HCT116 (cell line): ENCODE data around the gene NOLC1. TPM values are rescaled to one million over a fixed set of nuclear protein-coding genes. Genes with fewer than 3 reads are reported as not detected.

Experiments
- ATAC-seq: fragments of 200-7000 bp; cut with Tn5 transposase; 2 replicates; pipeline ENCODE4 v1.9.1; 2020; ENCODE audit warnings: mild to moderate bottlenecking, moderate library complexity
- BruUV-seq: library from RNA; stranded (reverse); fragments of 400-500 nt; replicated peaks from 2 replicates; lab custom pipeline; 2021; lab: Mats Ljungman, UMichigan
- CTCF ChIA-PET: fragments of 300-600 bp; sonication (Branson Sonifier 250); formaldehyde crosslinking; loops from one replicate; lab custom pipeline; 2021; ENCODE audit warnings: antibody characterized with exemption; lab: Charles Lee
- POLR2A ChIA-PET: fragments of 300-600, 350-600 bp; sonication (Branson Sonifier 250); formaldehyde crosslinking; loops from one replicate; lab custom pipeline; 2021; ENCODE audit warnings: antibody characterized with exemption; lab: Charles Lee
- RAD21 ChIA-PET, 2 experiments: fragments of 300-600 bp; sonication (Branson Sonifier 250); formaldehyde crosslinking; loops; one replicate each; lab custom pipeline; 2023; ENCODE audit warnings: low total read pairs in 2 of 2; ENCODE audit not compliant: uncharacterized antibody in 2 of 2, unreplicated experiment in 2 of 2, low non-redundant PET in 1 of 2; lab: Charles Lee
- DNase-seq: peaks from one replicate; pipeline ENCODE4 v3.0.0-alpha.2; 2010; ENCODE audit warnings: low read depth, low spot score
- H2AFZ ChIP-seq: fragments of 200-600 bp; shearing (Covaris generic), sonication (generic); 2 replicates; pipeline ENCODE4 v1.6.1; 2017; ENCODE audit warnings: low read depth, mixed run types, mixed read lengths, antibody characterized with exemption, low read length; ENCODE audit not compliant: poor library complexity, severe bottlenecking
- H3K27ac ChIP-seq: 2 replicates; pipeline ENCODE4 v1.5.1; 2012; ENCODE audit warnings: low read depth, low read length
- H3K27me3 ChIP-seq: fragments of 200-600 bp; sonication (generic); 2 replicates; pipeline ENCODE4 v1.6.1; 2016; ENCODE audit warnings: mixed run types, low read length, mixed read lengths; ENCODE audit not compliant: insufficient read depth
- H3K36me3 ChIP-seq, 2 experiments: fragments of 200-500 bp in 1 of 2; fragments of 200-600 bp in 1 of 2; sonication (Bioruptor generic) in 1 of 2; sonication (generic) in 1 of 2; 2 replicates each; pipeline versions ENCODE4 v1.5.1 to v1.6.1; 2014 to 2016; ENCODE audit warnings: low read length in 2 of 2, inconsistent platforms in 1 of 2, mixed read lengths in 1 of 2, mixed run types in 1 of 2; ENCODE audit not compliant: insufficient read depth in 2 of 2, control insufficient read depth in 1 of 2
- H3K4me1 ChIP-seq, 2 experiments: fragments of 200-600 bp in 1 of 2; sonication (generic) in 1 of 2; 2 replicates each; pipeline versions ENCODE4 v1.5.1 to v1.6.1; 2012 to 2017; ENCODE audit warnings: low read length in 2 of 2, inconsistent platforms in 1 of 2, mild to moderate bottlenecking in 1 of 2, mixed read lengths in 1 of 2, mixed run types in 1 of 2, moderate library complexity in 1 of 2; ENCODE audit not compliant: insufficient read depth in 2 of 2, control insufficient read depth in 1 of 2
- H3K4me2 ChIP-seq: fragments of 200-600 bp; sonication (generic); 2 replicates; pipeline ENCODE4 v1.6.1; 2017; ENCODE audit warnings: mixed run types, low read length, mixed read lengths
- H3K4me3 ChIP-seq, 2 experiments: fragments of 200-600 bp in 1 of 2; sonication (generic) in 1 of 2; replicated peaks in 1 of 2; 2 replicates each; pipeline ENCODE4 v1.5.1; 2011 to 2016; ENCODE audit warnings: low read length in 2 of 2, control low read depth in 1 of 2, low read depth in 1 of 2, mild to moderate bottlenecking in 1 of 2, mixed read lengths in 1 of 2, mixed run types in 1 of 2
- H3K79me2 ChIP-seq: fragments of 200-600 bp; sonication (generic); 2 replicates; pipeline ENCODE4 v1.6.1; 2017; ENCODE audit warnings: mild to moderate bottlenecking, mixed run types, low read length, moderate library complexity, mixed read lengths; ENCODE audit not compliant: insufficient read depth
- H3K9ac ChIP-seq: fragments of 200-600 bp; sonication (generic); 2 replicates; pipeline ENCODE4 v1.6.1; 2016; ENCODE audit warnings: low read length, mixed read lengths
- H3K9me2 ChIP-seq: fragments of 200-600 bp; sonication (generic), shearing (Covaris generic); 2 replicates; pipeline ENCODE4 v1.6.1; 2017; ENCODE audit warnings: mixed run types, mild to moderate bottlenecking, moderate library complexity; ENCODE audit not compliant: insufficient read depth
- H3K9me3 ChIP-seq, 2 experiments: fragments of 200-500 bp in 1 of 2; fragments of 200-600 bp in 1 of 2; sonication (Bioruptor generic) in 1 of 2; sonication (generic) in 1 of 2; 2 replicates each; pipeline ENCODE4 v1.6.1; 2014 to 2017; ENCODE audit warnings: low read length in 2 of 2, mixed read lengths in 2 of 2, inconsistent platforms in 1 of 2, low read depth in 1 of 2, mild to moderate bottlenecking in 1 of 2, mixed run types in 1 of 2, moderate library complexity in 1 of 2; ENCODE audit not compliant: control insufficient read depth in 1 of 2, insufficient read depth in 1 of 2
- H4K20me1 ChIP-seq: fragments of 200-600 bp; sonication (generic), shearing (Covaris generic); 2 replicates; pipeline ENCODE4 v1.6.1; 2017; ENCODE audit warnings: mixed run types, mild to moderate bottlenecking, moderate library complexity; ENCODE audit not compliant: insufficient read depth
- CBX3 ChIP-seq: IDR thresholded peaks from 2 replicates; pipeline ENCODE4 v1.6.1; 2012; ENCODE audit warnings: low read depth
- CEBPB ChIP-seq: IDR thresholded peaks from 2 replicates; pipeline ENCODE4 v1.6.1; 2012; ENCODE audit warnings: low read depth
- EGR1 ChIP-seq: IDR thresholded peaks from 2 replicates; pipeline ENCODE4 v1.6.1; 2012; ENCODE audit warnings: low read depth
- ELF1 ChIP-seq: IDR thresholded peaks from 2 replicates; pipeline ENCODE4 v1.6.1; 2012; ENCODE audit warnings: low read depth, borderline replicate concordance
- EZH2 ChIP-seq: fragments of 200-600 bp; sonication (generic); IDR thresholded peaks from 2 replicates; pipeline ENCODE4 v1.6.1; 2017; ENCODE audit warnings: antibody characterized with exemption, mixed run types
- EZH2phosphoT487 ChIP-seq: fragments of 200-600 bp; IDR thresholded peaks from 2 replicates; pipeline ENCODE4 v1.6.1; 2018; ENCODE audit warnings: antibody characterized with exemption, borderline replicate concordance
- FOSL1 ChIP-seq: IDR thresholded peaks from 2 replicates; pipeline ENCODE4 v1.6.1; 2012; ENCODE audit warnings: low read depth
- JUND ChIP-seq: IDR thresholded peaks from 2 replicates; pipeline ENCODE4 v1.6.1; 2012
- POLR2A ChIP-seq: IDR thresholded peaks from 2 replicates; pipeline ENCODE4 v1.7.0; 2011; ENCODE audit warnings: borderline replicate concordance; ENCODE audit not compliant: insufficient read depth, insufficient read length; ENCODE audit errors: extremely low read depth
- POLR2AphosphoS5 ChIP-seq: IDR thresholded peaks from 2 replicates; pipeline ENCODE4 v1.6.1; 2011; ENCODE audit warnings: mild to moderate bottlenecking, low read depth, low read length, moderate library complexity
- RAD21 ChIP-seq: IDR thresholded peaks from 2 replicates; pipeline ENCODE4 v1.6.1; 2012; ENCODE audit warnings: low read depth, mild to moderate bottlenecking
- SIN3A ChIP-seq: IDR thresholded peaks from 2 replicates; pipeline ENCODE4 v1.6.1; 2012; ENCODE audit warnings: low read depth
- SP1 ChIP-seq: IDR thresholded peaks from 2 replicates; pipeline ENCODE4 v1.6.1; 2012; ENCODE audit warnings: low read depth
- SRF ChIP-seq: IDR thresholded peaks from 2 replicates; pipeline ENCODE4 v1.6.1; 2012; ENCODE audit warnings: low read depth
- TCF7L2 ChIP-seq: IDR thresholded peaks from 2 replicates; pipeline ENCODE4 v1.7.0; 2011; ENCODE audit warnings: borderline replicate concordance, inconsistent platforms; ENCODE audit not compliant: insufficient read depth, insufficient read length; ENCODE audit errors: extremely low read depth
- ZNF274 ChIP-seq: fragments of 200-500 bp; sonication (Bioruptor generic); IDR thresholded peaks from 2 replicates; pipeline ENCODE4 v1.6.1; 2014; ENCODE audit warnings: mild to moderate bottlenecking, low read depth, low read length, inconsistent platforms
- intact Hi-C: fragments of 100-400 bp; cut with micrococcal nuclease; formaldehyde crosslinking; loops from 2 replicates; pipeline ENCODE4 v1.10.0; 2022
- total RNA-seq: library from RNA; stranded (reverse); gene quantifications from one replicate; pipeline ENCODE4 v1.2.1, GENCODE V29; 2021; ENCODE audit not compliant: unreplicated experiment
- TF ChIP-seq, protein P1 (sequence below), 3 experiments: fragments of 200-600 bp in 1 of 3; sonication (generic) in 1 of 3; IDR thresholded peaks in 2 of 3; conservative IDR thresholded peaks in 1 of 3; 2 replicates each; pipeline ENCODE4 v1.5.1; 2012 to 2017; ENCODE audit warnings: low read depth in 2 of 3, low read length in 2 of 3, antibody characterized with exemption in 1 of 3, borderline replicate concordance in 1 of 3, control low read depth in 1 of 3, mild to moderate bottlenecking in 1 of 3, mixed read lengths in 1 of 3, mixed run types in 1 of 3, moderate library complexity in 1 of 3; ENCODE audit not compliant: insufficient read depth in 1 of 3
- TF ChIP-seq, protein P2 (sequence below): IDR thresholded peaks from 2 replicates; pipeline ENCODE4 v1.6.1; 2012
- TF ChIP-seq, protein P3 (sequence below): IDR thresholded peaks from 2 replicates; pipeline ENCODE4 v1.6.1; 2012
- TF ChIP-seq, protein P4 (sequence below): IDR thresholded peaks from 2 replicates; pipeline ENCODE4 v1.6.1; 2011; ENCODE audit warnings: mild to moderate bottlenecking, low read length, moderate library complexity; ENCODE audit not compliant: insufficient replicate concordance; ENCODE audit errors: extremely low read depth

Gene NOLC1
- total RNA-seq, 1 experiment from 2014 or later, result 231 TPM

DNA sequence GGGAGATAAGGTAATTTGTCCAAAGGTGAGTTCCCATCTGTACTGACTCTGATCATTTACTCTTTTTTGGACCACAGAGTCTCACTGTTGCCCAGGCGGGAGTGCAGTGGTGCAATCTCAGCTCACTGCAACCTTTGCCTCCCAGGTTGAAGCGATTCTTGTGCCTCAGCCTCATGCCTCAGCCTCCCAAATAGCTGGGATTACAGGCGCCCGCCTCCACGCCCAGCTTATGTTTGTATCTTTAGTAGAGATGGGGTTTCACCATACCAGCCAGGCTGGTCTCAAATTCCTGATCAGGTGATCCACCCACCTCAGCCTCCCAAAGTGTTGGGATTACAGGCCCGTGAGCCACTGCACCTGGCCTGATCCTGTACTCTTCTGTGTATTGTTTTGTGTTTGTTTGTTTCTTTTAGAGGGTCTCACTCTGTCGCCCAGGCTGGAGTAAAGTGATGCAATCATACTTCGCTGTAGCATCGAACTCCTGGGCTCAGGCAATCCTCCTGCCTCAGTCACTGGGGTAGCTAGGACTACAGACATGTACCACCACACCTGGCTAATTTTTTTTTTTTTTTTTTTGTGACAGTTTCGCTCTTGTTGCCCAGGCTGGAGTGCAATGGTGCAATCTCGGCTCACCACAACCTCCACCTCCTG lies 2.4 kb downstream of the NOLC1 start:
- TF ChIP-seq JUND, result no peak
- TF ChIP-seq CEBPB, result no peak
- TF ChIP-seq EZH2phosphoT487, result no peak
- no peak for TF ChIP-seq TCF7L2
- no peak for TF ChIP-seq POLR2A
- no peak for TF ChIP-seq POLR2AphosphoS5
- TF ChIP-seq FOSL1, result no peak
- TF ChIP-seq EZH2, result no peak
- TF ChIP-seq ELF1, result no peak
- TF ChIP-seq, protein P1, sequence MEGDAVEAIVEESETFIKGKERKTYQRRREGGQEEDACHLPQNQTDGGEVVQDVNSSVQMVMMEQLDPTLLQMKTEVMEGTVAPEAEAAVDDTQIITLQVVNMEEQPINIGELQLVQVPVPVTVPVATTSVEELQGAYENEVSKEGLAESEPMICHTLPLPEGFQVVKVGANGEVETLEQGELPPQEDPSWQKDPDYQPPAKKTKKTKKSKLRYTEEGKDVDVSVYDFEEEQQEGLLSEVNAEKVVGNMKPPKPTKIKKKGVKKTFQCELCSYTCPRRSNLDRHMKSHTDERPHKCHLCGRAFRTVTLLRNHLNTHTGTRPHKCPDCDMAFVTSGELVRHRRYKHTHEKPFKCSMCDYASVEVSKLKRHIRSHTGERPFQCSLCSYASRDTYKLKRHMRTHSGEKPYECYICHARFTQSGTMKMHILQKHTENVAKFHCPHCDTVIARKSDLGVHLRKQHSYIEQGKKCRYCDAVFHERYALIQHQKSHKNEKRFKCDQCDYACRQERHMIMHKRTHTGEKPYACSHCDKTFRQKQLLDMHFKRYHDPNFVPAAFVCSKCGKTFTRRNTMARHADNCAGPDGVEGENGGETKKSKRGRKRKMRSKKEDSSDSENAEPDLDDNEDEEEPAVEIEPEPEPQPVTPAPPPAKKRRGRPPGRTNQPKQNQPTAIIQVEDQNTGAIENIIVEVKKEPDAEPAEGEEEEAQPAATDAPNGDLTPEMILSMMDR (IDR thresholded peaks at IDR 0.05 in 2 of 3, conservative IDR thresholded peaks at IDR 0.05 in 1 of 3; ENCODE audit: borderline replicate concordance in 1 of 3, insufficient read depth in 1 of 3, low read depth in 2 of 3, low read length in 2 of 3), result no peak
- TF ChIP-seq SP1, result no peak
- no peak for TF ChIP-seq SIN3A
- TF ChIP-seq, protein P2, sequence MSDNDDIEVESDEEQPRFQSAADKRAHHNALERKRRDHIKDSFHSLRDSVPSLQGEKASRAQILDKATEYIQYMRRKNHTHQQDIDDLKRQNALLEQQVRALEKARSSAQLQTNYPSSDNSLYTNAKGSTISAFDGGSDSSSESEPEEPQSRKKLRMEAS, result no peak
- no peak for TF ChIP-seq RAD21
- TF ChIP-seq, protein P3, sequence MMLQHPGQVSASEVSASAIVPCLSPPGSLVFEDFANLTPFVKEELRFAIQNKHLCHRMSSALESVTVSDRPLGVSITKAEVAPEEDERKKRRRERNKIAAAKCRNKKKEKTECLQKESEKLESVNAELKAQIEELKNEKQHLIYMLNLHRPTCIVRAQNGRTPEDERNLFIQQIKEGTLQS, result no peak
- TF ChIP-seq EGR1, result no peak
- TF ChIP-seq ZNF274, result no peak
- TF ChIP-seq, protein P4, sequence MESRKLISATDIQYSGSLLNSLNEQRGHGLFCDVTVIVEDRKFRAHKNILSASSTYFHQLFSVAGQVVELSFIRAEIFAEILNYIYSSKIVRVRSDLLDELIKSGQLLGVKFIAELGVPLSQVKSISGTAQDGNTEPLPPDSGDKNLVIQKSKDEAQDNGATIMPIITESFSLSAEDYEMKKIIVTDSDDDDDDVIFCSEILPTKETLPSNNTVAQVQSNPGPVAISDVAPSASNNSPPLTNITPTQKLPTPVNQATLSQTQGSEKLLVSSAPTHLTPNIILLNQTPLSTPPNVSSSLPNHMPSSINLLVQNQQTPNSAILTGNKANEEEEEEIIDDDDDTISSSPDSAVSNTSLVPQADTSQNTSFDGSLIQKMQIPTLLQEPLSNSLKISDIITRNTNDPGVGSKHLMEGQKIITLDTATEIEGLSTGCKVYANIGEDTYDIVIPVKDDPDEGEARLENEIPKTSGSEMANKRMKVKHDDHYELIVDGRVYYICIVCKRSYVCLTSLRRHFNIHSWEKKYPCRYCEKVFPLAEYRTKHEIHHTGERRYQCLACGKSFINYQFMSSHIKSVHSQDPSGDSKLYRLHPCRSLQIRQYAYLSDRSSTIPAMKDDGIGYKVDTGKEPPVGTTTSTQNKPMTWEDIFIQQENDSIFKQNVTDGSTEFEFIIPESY, result no peak
- no peak for TF ChIP-seq SRF
- TF ChIP-seq CBX3, result no peak
- H3K9me3 ChIP-seq, result no peaks in the 10 kb centered on the region
- no TSS peak for BruUV-seq
- no peak for DNase-seq
- ChIA-PET RAD21 (no interaction called here), POLR2A (interaction anchor here (1.2 kb wide), 1 partner anchor 26 kb away, joined by 3 read pairs; no protein-coding TSS in a partner anchor), CTCF (interaction anchor here (0.8 kb wide), 1 partner anchor 15 kb away, joined by 4 read pairs; no protein-coding TSS in a partner anchor)
- H3K36me3 ChIP-seq, result peaks cover 43 to 62% of the 10 kb centered on the region in 2 experiments
- H4K20me1 ChIP-seq, result peaks cover 24% of the 10 kb centered on the region; the same call in 1 of the 2 replicates
- H3K9me2 ChIP-seq, result no peaks in the 10 kb centered on the region
- no peak overlapping the region; the same call in 1 of the 2 replicates for H3K4me2 ChIP-seq
- H3K4me3 ChIP-seq, result no peak overlapping the region
- no peak overlapping the region for H3K27ac ChIP-seq
- peaks cover 27 to 30% of the 10 kb centered on the region in 2 experiments for H3K4me1 ChIP-seq
- H3K9ac ChIP-seq, result no peak overlapping the region
- intact Hi-C loops, result loop anchor here (5.0 kb wide), 1 partner anchor 348 kb away; the partner anchor contains the start of genes ACTR1A and SUFU
- no peak overlapping the region for H2AFZ ChIP-seq
- no peak for ATAC-seq
- H3K79me2 ChIP-seq, result peaks cover 81% of the 10 kb centered on the region
- no peaks in the 10 kb centered on the region for H3K27me3 ChIP-seq
